Naive thymus-derived CD8-positive, alpha-beta T cell (primary cell): ENCODE measurements around the gene C1orf105. TPM values are rescaled to one million over a fixed set of nuclear protein-coding genes. Genes with fewer than 3 reads are reported as not detected.

ENCODE experiments used
- ATAC-seq, 2 donors: fragments of 150-1000 bp; cut with Tn5 transposase in 1 of 2; sonication (Bioruptor Pico), chemical (Tn5 transposase) in 1 of 2; 1 replicate in 1 of 2; 2 replicates in 1 of 2; pipeline ENCODE4 v1.10.0; 2021; ENCODE audit warnings: mild to moderate bottlenecking in 2 of 2, moderate library complexity in 2 of 2
- POLR2A ChIA-PET: fragments of 350-600 bp; sonication (Branson Sonifier 250); formaldehyde crosslinking; loops from one replicate; lab custom pipeline; 2021; ENCODE audit warnings: antibody characterized with exemption; lab: Charles Lee
- DNase-seq, 10 donors: peaks; one replicate each; pipeline versions ENCODE4 v3.0.0 to v3.0.0-alpha.2; 2020 to 2022
- H3K27ac Mint-ChIP-seq, 10 donors: one replicate each; pipeline ENCODE4 v1.8.0; 2020 to 2022; ENCODE audit warnings: mild to moderate bottlenecking in 10 of 10, mixed read lengths in 10 of 10, moderate library complexity in 4 of 10, inconsistent platforms in 1 of 10
- H3K27me3 Mint-ChIP-seq, 5 donors: one replicate each; pipeline ENCODE4 v1.8.0; 2021 to 2022; ENCODE audit warnings: mixed read lengths in 5 of 5
- H3K36me3 Mint-ChIP-seq, 3 donors: one replicate each; pipeline ENCODE4 v1.8.0; 2020 to 2022; ENCODE audit warnings: mixed read lengths in 3 of 3, mild to moderate bottlenecking in 2 of 3, inconsistent platforms in 1 of 3
- H3K4me1 Mint-ChIP-seq, 4 donors: one replicate each; pipeline ENCODE4 v1.8.0; 2021 to 2022; ENCODE audit warnings: mixed read lengths in 4 of 4
- H3K4me3 Mint-ChIP-seq, 10 donors: one replicate each; pipeline ENCODE4 v1.8.0; 2020 to 2022; ENCODE audit warnings: mild to moderate bottlenecking in 10 of 10, mixed read lengths in 10 of 10, moderate library complexity in 6 of 10, inconsistent platforms in 1 of 10
- H3K9me3 Mint-ChIP-seq, 9 donors: one replicate each; pipeline ENCODE4 v1.8.0; 2020 to 2022; ENCODE audit warnings: mixed read lengths in 9 of 9, mild to moderate bottlenecking in 3 of 9, inconsistent platforms in 1 of 9, moderate library complexity in 1 of 9
- polyA plus RNA-seq, 3 donors: library from polyadenylated mRNA; unstranded; fragments of 300-500 nt; fragmentation: Illumina TruSeq; gene quantifications; one replicate each; pipeline ENCODE4 v1.2.3, GENCODE V29; 2021
- total RNA-seq, 8 experiments: library from RNA in 2 of 8; stranded (reverse) in 2 of 8; gene quantifications; one replicate each; pipeline ENCODE4 v1.2.3 and lab custom pipeline; 2021 to 2026

C1orf105 gene
- total and polyA plus RNA-seq, 5 experiments from 2014 or later = 0.68 TPM; not detected in 4

GRCh38 chr1:172499636-172500141 lies 79.2 kb downstream of the C1orf105 start:
- no peaks in the 10 kb centered on the region for H3K36me3 Mint-ChIP-seq

DNA sequence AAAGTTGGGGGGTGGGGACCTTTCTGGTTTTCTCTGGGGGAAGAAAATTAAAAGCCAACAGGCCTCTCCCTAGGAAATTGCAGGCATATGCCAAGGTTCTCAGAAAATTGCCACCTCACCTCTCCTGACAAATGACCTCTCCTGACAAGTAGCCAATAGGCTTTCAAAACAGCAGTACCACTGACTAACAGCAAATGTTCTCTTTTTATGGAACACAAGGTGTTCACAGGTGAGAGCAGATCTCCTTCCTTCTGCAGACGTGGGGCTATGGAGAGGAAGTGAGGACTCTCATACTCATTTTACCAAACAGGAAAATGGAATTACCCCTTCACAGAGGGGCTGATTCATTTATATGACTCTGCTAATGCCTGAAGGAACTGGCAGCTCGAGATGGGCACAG lies 79.7 kb downstream of the C1orf105 start:
- POLR2A ChIA-PET = no interaction called here
- ATAC-seq (no peak), DNase-seq (no peak)
- Mint-ChIP-seq H3K27me3 (peaks cover 0 to 10% (median 3%) of the 10 kb centered on the region in 5 donors), H3K9me3 (peaks cover 0 to 2% (median 0%) of the 10 kb centered on the region in 9 donors), H3K27ac (no peak overlapping the region), H3K36me3 (no peaks in the 10 kb centered on the region), H3K4me3 (no peak overlapping the region), H3K4me1 (no peaks in the 10 kb centered on the region)

More at GRCh38 chr1:172499636-172500141, 79.2 kb downstream of the C1orf105 start:
- DNase-seq (no peak), ATAC-seq (no peak)
- Mint-ChIP-seq H3K27ac (no peak overlapping the region), H3K4me3 (no peak overlapping the region), H3K9me3 (peaks cover 0 to under 1% (median 0%) of the 10 kb centered on the region in 9 donors), H3K4me1 (no peaks in the 10 kb centered on the region), H3K27me3 (peaks cover 0 to 8% (median 3%) of the 10 kb centered on the region in 5 donors)
- POLR2A ChIA-PET = no interaction called here

DNA sequence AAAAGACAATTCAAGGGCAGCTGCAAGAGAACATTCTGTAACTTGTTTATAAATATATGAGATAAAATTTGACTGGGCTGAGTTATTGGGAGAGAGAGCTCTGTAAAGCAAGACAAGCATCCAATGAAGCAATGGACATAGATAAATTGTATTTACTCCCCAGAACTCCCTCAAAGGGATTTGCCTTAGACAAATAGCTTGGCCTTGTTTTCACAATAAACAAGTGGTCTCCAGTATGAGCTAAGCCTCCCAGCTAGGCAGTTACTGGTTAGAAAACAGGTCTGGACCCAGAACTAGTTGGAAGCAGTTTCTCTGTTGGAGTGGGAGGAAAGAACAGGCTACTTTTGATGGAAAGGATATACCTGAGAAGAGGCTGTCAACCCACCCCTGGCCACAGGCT lies 87.3 kb downstream of the C1orf105 start:
- H3K4me3 Mint-ChIP-seq = no peak overlapping the region
- peaks cover 0 to 1% (median 0%) of the 10 kb centered on the region in 4 donors for H3K4me1 Mint-ChIP-seq
- no peak for DNase-seq
- peaks cover 0 to 4% (median 0%) of the 10 kb centered on the region in 3 donors for H3K36me3 Mint-ChIP-seq
- POLR2A ChIA-PET = no interaction called here
- H3K27ac Mint-ChIP-seq = no peak overlapping the region
- ATAC-seq = no peak
- peaks cover 0 to 4% (median 0%) of the 10 kb centered on the region in 9 donors for H3K9me3 Mint-ChIP-seq
- peaks cover 0 to 8% (median 1%) of the 10 kb centered on the region in 5 donors for H3K27me3 Mint-ChIP-seq

DNA sequence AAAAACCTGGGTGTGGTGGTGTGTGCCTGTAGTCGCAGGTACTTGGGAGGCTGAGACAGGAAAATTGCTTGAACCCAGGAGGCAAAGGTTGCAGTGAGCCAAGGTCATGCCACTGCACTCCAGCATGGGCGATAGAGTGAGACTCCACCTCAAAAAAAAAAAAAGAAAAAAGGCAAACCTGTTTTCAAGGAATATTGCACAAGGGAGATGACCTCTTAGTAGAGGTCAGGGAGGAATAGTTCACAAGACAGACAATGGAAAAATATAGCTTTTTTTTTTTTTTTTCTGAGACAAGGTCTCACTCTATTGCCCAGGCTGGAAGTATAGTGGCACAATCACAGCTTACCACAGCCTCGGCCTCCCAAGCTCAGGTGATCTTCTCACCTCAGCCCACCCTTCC lies 90.0 kb downstream of the C1orf105 start:
- ATAC-seq (no peak), DNase-seq (no peak)
- Mint-ChIP-seq H3K27ac (no peak overlapping the region), H3K36me3 (peaks cover 0 to 4% (median 4%) of the 10 kb centered on the region in 3 donors), H3K27me3 (peaks cover 0 to 2% (median 0%) of the 10 kb centered on the region in 5 donors), H3K4me1 (peaks cover 0 to 1% (median 0%) of the 10 kb centered on the region in 4 donors), H3K9me3 (peaks cover 0 to 4% (median 0%) of the 10 kb centered on the region in 9 donors), H3K4me3 (no peak overlapping the region)
- POLR2A ChIA-PET = interaction anchor here (0.7 kb wide), 1 partner anchor 393 kb away, joined by 5 read pairs; no protein-coding TSS in a partner anchor

DNA sequence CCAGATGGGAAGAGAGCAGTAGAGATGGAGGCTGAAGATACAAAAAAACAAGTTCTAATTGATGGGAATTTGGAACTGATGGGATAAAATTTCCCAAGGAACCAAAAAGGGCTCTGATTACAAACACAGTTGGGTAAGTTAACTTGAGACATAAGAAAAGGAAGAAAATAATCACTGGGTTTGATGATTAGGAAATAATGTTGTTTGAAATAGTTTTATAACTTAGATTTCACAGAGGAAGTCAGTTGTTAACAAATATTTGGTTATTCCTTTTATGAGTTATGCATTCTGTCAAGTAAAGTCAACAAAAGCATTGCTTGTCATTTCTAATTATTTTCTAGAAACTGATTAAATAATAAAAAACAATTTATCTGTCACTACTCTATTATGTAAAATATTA lies 92.1 kb downstream of the C1orf105 start:
- H3K36me3 Mint-ChIP-seq = peaks cover 0 to 4% (median 4%) of the 10 kb centered on the region in 3 donors

GRCh38 chr1:172513479-172513878 lies 93.0 kb downstream of the C1orf105 start:
- peaks cover 0 to 3% (median 0%) of the 10 kb centered on the region in 5 donors for H3K27me3 Mint-ChIP-seq
- H3K4me3 Mint-ChIP-seq = no peak overlapping the region
- H3K9me3 Mint-ChIP-seq = peaks cover 0 to 4% (median 0%) of the 10 kb centered on the region in 9 donors
- ATAC-seq (no peak), DNase-seq (no peak)
- POLR2A ChIA-PET = interaction anchor here (0.5 kb wide), 1 partner anchor 1337 kb away, joined by 3 read pairs; no protein-coding TSS in a partner anchor
- H3K36me3 Mint-ChIP-seq = peaks cover 0 to 4% (median 4%) of the 10 kb centered on the region in 3 donors
- H3K27ac Mint-ChIP-seq = no peak overlapping the region
- H3K4me1 Mint-ChIP-seq = peaks cover 0 to 1% (median under 1%) of the 10 kb centered on the region in 4 donors

More for the DNA sequence above, 92.1 kb downstream of the C1orf105 start:
- no peak overlapping the region for H3K27ac Mint-ChIP-seq
- no peak overlapping the region for H3K4me3 Mint-ChIP-seq
- POLR2A ChIA-PET = no interaction called here
- ATAC-seq (no peak), DNase-seq (no peak)
- peaks cover 0 to 4% (median 0%) of the 10 kb centered on the region in 9 donors for H3K9me3 Mint-ChIP-seq
- peaks cover 0 to under 1% (median 0%) of the 10 kb centered on the region in 5 donors for H3K27me3 Mint-ChIP-seq
- peaks cover 0 to 1% (median 0%) of the 10 kb centered on the region in 4 donors for H3K4me1 Mint-ChIP-seq

- no peak overlapping the region for H3K4me3 Mint-ChIP-seq
- DNase-seq (no peak), ATAC-seq (no peak)
- peaks cover 0 to 4% (median 0%) of the 10 kb centered on the region in 9 donors for H3K9me3 Mint-ChIP-seq
- POLR2A ChIA-PET = interaction anchor here (0.5 kb wide), 1 partner anchor 1336 kb away, joined by 3 read pairs; no protein-coding TSS in a partner anchor
- H3K27me3 Mint-ChIP-seq = peaks cover 0 to 3% (median 1%) of the 10 kb centered on the region in 5 donors
- peaks cover 0 to 4% (median 4%) of the 10 kb centered on the region in 3 donors for H3K36me3 Mint-ChIP-seq
- H3K4me1 Mint-ChIP-seq = peaks cover 0 to 1% (median under 1%) of the 10 kb centered on the region in 4 donors
- H3K27ac Mint-ChIP-seq = no peak overlapping the region
Observed at GRCh38 chr1:172514108-172514507, 93.6 kb downstream of the C1orf105 start.

GRCh38 chr1:172515436-172515835 lies 95.0 kb downstream of the C1orf105 start:
- H3K27ac Mint-ChIP-seq = no peak overlapping the region
- DNase-seq = no peak
- peaks cover 0 to 3% (median 1%) of the 10 kb centered on the region in 5 donors for H3K27me3 Mint-ChIP-seq
- H3K4me3 Mint-ChIP-seq = no peak overlapping the region
- no peak for ATAC-seq
- POLR2A ChIA-PET = interaction anchor here (0.6 kb wide), 1 partner anchor 212 kb away, joined by 6 read pairs; no protein-coding TSS in a partner anchor
- H3K9me3 Mint-ChIP-seq = peaks cover 0 to 4% (median 0%) of the 10 kb centered on the region in 9 donors
- peaks cover 0 to 4% (median 0%) of the 10 kb centered on the region in 3 donors for H3K36me3 Mint-ChIP-seq
- peaks cover 0 to 1% (median under 1%) of the 10 kb centered on the region in 4 donors for H3K4me1 Mint-ChIP-seq

GRCh38 chr1:172515927-172516326 lies 95.4 kb downstream of the C1orf105 start:
- DNase-seq = no peak
- peaks cover 0 to 1% (median under 1%) of the 10 kb centered on the region in 4 donors for H3K4me1 Mint-ChIP-seq

DNA sequence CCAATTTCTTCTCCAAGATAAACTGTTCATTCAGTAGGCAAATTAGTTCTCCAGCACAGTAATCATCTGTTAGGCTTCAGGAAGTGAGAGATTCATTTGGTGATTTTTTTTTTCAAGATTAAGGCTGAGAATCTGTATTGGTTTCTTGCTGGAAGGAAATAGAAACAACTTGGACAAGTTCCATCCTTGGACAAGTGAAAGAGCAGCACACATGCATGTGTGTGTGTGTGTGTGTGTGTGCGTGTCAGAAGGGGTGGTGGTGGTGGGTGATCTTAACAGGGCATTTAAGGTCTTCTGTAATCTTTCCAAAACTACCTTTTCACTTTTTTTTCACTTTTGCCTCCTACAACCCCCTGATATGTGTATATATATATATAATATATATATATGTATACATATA lies 96.6 kb downstream of the C1orf105 start:
- POLR2A ChIA-PET = no interaction called here
- Mint-ChIP-seq H3K9me3 (peaks cover 0 to 4% (median 0%) of the 10 kb centered on the region in 9 donors), H3K27me3 (peaks cover 0 to 3% (median 1%) of the 10 kb centered on the region in 5 donors), H3K27ac (no peak overlapping the region), H3K4me1 (peaks cover 0 to 1% (median under 1%) of the 10 kb centered on the region in 4 donors), H3K4me3 (no peak overlapping the region), H3K36me3 (peaks cover 0 to 4% (median 0%) of the 10 kb centered on the region in 3 donors)
- DNase-seq = no peak
- no peak for ATAC-seq

More at GRCh38 chr1:172515927-172516326, 95.4 kb downstream of the C1orf105 start:
- no peak overlapping the region for H3K4me3 Mint-ChIP-seq
- H3K9me3 Mint-ChIP-seq = peaks cover 0 to 4% (median 0%) of the 10 kb centered on the region in 9 donors
- H3K36me3 Mint-ChIP-seq = peaks cover 0 to 4% (median 0%) of the 10 kb centered on the region in 3 donors
- POLR2A ChIA-PET = interaction anchor here (0.6 kb wide), 1 partner anchor 211 kb away, joined by 6 read pairs; no protein-coding TSS in a partner anchor
- no peak overlapping the region for H3K27ac Mint-ChIP-seq
- no peak for ATAC-seq
- peaks cover 0 to 3% (median 1%) of the 10 kb centered on the region in 5 donors for H3K27me3 Mint-ChIP-seq

DNA sequence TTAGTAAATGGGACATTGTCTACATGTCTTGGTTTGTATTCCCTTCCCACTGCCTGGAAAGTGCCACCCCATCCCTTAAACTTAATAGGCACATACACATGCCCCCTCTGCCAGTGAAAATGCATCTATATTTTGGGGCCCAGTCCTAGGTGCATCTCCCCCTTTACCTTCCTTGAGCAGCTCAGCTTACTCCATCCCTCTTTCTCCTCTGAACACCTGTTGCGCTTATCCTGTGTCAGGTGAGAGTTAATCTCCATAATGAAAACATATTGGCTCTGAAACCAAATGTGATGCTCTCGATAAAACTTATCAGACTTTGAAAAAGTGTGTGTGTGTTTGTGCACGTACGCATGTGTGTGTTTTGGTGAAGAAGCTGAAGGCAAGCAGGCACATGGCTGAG lies 97.1 kb downstream of the C1orf105 start:
- Mint-ChIP-seq H3K9me3 (peaks cover 0 to 4% (median 0%) of the 10 kb centered on the region in 9 donors), H3K36me3 (peaks cover 0 to 4% (median 0%) of the 10 kb centered on the region in 3 donors)

More for the DNA sequence above, 97.1 kb downstream of the C1orf105 start:
- POLR2A ChIA-PET = no interaction called here
- Mint-ChIP-seq H3K27ac (no peak overlapping the region), H3K4me1 (peaks cover 0 to 1% (median 0%) of the 10 kb centered on the region in 4 donors), H3K4me3 (no peak overlapping the region), H3K27me3 (peaks cover 0 to 3% (median 1%) of the 10 kb centered on the region in 5 donors)
- DNase-seq = no peak
- ATAC-seq = no peak
